Body of pancreas (tissue), 4 donors: ENCODE results near the gene TAOK3. TPM values are rescaled to one million over a fixed set of nuclear protein-coding genes. Genes with fewer than 3 reads are reported as not detected.

Source experiments
- ATAC-seq: fragments of 150-250 bp; one replicate; pipeline ENCODE4 v1.9.1; 2016
- DNase-seq, 4 donors: peaks; one replicate each; pipeline ENCODE4 v3.0.0-alpha.2; 2019
- H3K27ac ChIP-seq, 4 donors: fragments of 200-600 bp; sonication (generic); 1 replicate in 3 of 4; 2 replicates in 1 of 4; pipeline versions ENCODE4 v1.5.1 to v1.6.1; 2016 to 2019; ENCODE audit warnings: mild to moderate bottlenecking in 1 of 4, mixed read lengths in 1 of 4, moderate library complexity in 1 of 4
- H3K27me3 ChIP-seq, 2 donors: fragments of 200-600 bp; sonication (generic); one replicate each; pipeline ENCODE4 v1.6.0; 2016; ENCODE audit warnings: mild to moderate bottlenecking in 1 of 2
- H3K36me3 ChIP-seq, 2 donors: fragments of 200-600 bp; sonication (generic); replicated peaks in 1 of 2; 2 replicates each; pipeline ENCODE4 v1.5.1; 2016; ENCODE audit warnings: low read depth in 2 of 2; ENCODE audit not compliant: insufficient read depth in 1 of 2
- H3K4me1 ChIP-seq: fragments of 200-600 bp; sonication (generic); one replicate; pipeline ENCODE4 v1.6.0; 2016
- H3K4me3 ChIP-seq, 2 donors: fragments of 200-600 bp; sonication (generic); 1 replicate in 1 of 2; 2 replicates in 1 of 2; pipeline ENCODE4 v1.5.1; 2016 to 2019
- H3K9me3 ChIP-seq, 3 donors: fragments of 200-600 bp; sonication (generic); 1 replicate in 2 of 3; 2 replicates in 1 of 3; pipeline ENCODE4 v1.5.1; 2016
- POLR2A ChIP-seq, 3 donors: fragments of 450-650 bp; IDR thresholded peaks; one replicate each; pipeline ENCODE4 v1.6.1; 2016; ENCODE audit warnings: antibody characterized with exemption in 3 of 3, mild to moderate bottlenecking in 2 of 3
- WGBS, 2 donors: methylation state at CpG; one replicate each; pipeline ENCODE4 v1.1.5; 2017; 5-methylcytosine and 5-hydroxymethylcytosine counted together
- intact Hi-C: fragments of 100-400 bp; cut with DNase I; formaldehyde crosslinking; loops from one replicate; pipeline ENCODE4 v1.15.1; 2023
- total RNA-seq, 2 donors: library from RNA; depleted of rRNA; stranded (reverse); fragments of >200 nt; gene quantifications; one replicate each; pipeline ENCODE4 v1.1.0, GENCODE V29; 2016
- TF ChIP-seq, protein P1 (sequence below), 7 experiments: fragments of 450-650 bp in 4 of 7; fragments of 200-600 bp in 3 of 7; sonication (generic) in 3 of 7; IDR thresholded peaks; one replicate each; pipeline ENCODE4 v1.5.1; 2016 to 2019; ENCODE audit warnings: antibody characterized with exemption in 7 of 7

The TAOK3 gene
- total RNA-seq, 2 donors from 2014 or later = 15.6 to 29.3 TPM

DNA sequence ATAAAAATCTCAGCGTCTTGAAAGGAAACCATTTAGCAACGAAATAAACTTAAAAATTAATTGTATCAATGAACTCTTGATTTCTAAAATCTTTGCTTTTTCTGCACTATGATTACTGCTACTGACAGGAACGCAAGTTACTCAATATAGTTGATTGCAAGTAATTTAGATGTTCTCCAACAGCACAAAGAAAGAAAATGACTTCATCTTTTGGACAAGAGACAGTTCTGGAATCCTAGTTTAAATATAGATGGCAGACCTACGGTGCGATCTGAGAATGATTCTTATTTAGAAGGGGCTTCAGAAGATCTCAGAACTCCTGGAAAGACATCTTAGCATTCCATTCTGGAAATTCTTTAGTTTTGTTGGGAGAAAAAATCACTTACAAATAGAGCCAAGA lies 2.2 kb upstream of the TAOK3 start:
- 74 to 84% methylated on average over 5 of the region's 5 CpGs for WGBS, 2 donors
- H3K27ac ChIP-seq = peak overlapping the region in 1 of 4 donors; percentile 97
- peaks cover 46% of the 10 kb centered on the region for H3K4me1 ChIP-seq
- ATAC-seq (no peak), DNase-seq (no peak)
- TF ChIP-seq, protein P1, sequence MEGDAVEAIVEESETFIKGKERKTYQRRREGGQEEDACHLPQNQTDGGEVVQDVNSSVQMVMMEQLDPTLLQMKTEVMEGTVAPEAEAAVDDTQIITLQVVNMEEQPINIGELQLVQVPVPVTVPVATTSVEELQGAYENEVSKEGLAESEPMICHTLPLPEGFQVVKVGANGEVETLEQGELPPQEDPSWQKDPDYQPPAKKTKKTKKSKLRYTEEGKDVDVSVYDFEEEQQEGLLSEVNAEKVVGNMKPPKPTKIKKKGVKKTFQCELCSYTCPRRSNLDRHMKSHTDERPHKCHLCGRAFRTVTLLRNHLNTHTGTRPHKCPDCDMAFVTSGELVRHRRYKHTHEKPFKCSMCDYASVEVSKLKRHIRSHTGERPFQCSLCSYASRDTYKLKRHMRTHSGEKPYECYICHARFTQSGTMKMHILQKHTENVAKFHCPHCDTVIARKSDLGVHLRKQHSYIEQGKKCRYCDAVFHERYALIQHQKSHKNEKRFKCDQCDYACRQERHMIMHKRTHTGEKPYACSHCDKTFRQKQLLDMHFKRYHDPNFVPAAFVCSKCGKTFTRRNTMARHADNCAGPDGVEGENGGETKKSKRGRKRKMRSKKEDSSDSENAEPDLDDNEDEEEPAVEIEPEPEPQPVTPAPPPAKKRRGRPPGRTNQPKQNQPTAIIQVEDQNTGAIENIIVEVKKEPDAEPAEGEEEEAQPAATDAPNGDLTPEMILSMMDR (IDR thresholded peaks at IDR 0.05) = no peak
- no peak for TF ChIP-seq POLR2A (IDR thresholded peaks at IDR 0.05)
- H3K4me3 ChIP-seq = no peak overlapping the region
- no peaks in the 10 kb centered on the region for H3K9me3 ChIP-seq
- H3K27me3 ChIP-seq = no peaks in the 10 kb centered on the region
- no peaks in the 10 kb centered on the region for H3K36me3 ChIP-seq
- intact Hi-C loops = loop anchor here (10.0 kb wide), 1 partner anchor 200 kb away; no protein-coding TSS in a partner anchor

DNA sequence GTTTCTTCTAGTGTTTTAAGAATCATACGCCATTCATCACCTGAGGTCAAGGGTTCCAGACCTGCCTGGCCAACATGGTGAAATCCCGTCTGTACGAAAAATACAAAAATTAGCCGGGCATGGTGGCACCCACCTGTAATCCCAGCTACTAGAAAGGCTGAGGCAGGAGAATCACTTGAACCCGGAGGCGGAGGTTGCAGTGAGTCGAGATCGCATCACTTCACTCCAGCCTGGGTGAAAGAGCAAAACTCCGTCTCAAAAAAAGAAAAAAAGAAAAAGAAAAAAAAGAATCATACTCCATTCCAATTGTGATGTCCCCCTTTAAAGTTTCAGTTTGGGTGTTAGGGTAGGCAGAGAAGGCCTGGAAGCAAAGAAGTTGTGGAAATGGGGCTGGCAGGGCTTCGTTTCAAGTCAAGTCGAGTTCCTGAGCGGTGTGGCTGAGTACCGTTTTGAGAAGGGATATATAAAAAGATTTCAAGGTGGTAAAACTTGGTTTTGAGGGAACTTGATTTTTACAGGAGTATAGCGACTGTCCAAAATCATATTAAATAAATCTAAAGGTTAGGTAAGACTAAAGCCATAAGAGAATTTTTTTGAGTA lies 1.5 kb upstream of the TAOK3 start:
- DNase-seq (no peak), ATAC-seq (no peak)
- TF ChIP-seq, protein P1 (IDR thresholded peaks at IDR 0.05) = no peak
- TF ChIP-seq POLR2A (IDR thresholded peaks at IDR 0.05) = no peak
- intact Hi-C loops = loop anchor here (10.0 kb wide), 1 partner anchor 199 kb away; no protein-coding TSS in a partner anchor
- no peaks in the 10 kb centered on the region for H3K27me3 ChIP-seq
- no peaks in the 10 kb centered on the region for H3K9me3 ChIP-seq
- H3K27ac ChIP-seq = no peak overlapping the region
- H3K4me1 ChIP-seq = peaks cover 47% of the 10 kb centered on the region
- WGBS, 2 donors = 91 to 92% methylated on average over 14 of the region's 14 CpGs
- H3K36me3 ChIP-seq = no peaks in the 10 kb centered on the region
- no peak overlapping the region for H3K4me3 ChIP-seq

DNA sequence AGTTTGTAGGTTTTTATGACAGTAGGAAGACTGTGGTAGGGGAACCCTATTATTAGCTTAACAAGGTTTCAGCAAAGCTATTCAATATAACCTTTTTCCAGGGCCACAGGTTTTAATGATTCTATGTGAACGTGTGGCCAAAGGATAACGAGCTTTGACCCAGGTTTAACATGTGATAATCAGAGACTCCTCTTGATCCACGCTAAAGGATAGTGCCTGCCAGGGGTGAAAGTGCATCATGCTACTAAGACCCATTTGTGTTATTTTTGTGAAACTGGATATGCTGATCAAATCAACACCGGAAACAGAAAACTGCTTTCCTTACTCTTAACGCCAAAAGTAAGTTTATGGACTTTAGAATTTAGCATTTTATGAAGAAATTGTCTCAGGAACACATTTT lies 909 bp upstream of the TAOK3 start:
- Histone ChIP-seq H3K27ac (peak overlapping the region in 3 of 4 donors; percentile 71 to 94 (median 83)), H3K4me1 (peaks cover 45% of the 10 kb centered on the region), H3K4me3 (peak overlapping the region in 1 of 2 donors; percentile 57), H3K27me3 (no peaks in the 10 kb centered on the region), H3K9me3 (no peaks in the 10 kb centered on the region), H3K36me3 (no peaks in the 10 kb centered on the region)
- no peak for DNase-seq
- TF ChIP-seq, protein P1 (IDR thresholded peaks at IDR 0.05) = no peak
- no peak for TF ChIP-seq POLR2A (IDR thresholded peaks at IDR 0.05)
- 41 to 42% methylated on average over 5 of the region's 5 CpGs for WGBS, 2 donors
- ATAC-seq = no peak
- intact Hi-C loops = loop anchor here (10.0 kb wide), 1 partner anchor 199 kb away; no protein-coding TSS in a partner anchor

DNA sequence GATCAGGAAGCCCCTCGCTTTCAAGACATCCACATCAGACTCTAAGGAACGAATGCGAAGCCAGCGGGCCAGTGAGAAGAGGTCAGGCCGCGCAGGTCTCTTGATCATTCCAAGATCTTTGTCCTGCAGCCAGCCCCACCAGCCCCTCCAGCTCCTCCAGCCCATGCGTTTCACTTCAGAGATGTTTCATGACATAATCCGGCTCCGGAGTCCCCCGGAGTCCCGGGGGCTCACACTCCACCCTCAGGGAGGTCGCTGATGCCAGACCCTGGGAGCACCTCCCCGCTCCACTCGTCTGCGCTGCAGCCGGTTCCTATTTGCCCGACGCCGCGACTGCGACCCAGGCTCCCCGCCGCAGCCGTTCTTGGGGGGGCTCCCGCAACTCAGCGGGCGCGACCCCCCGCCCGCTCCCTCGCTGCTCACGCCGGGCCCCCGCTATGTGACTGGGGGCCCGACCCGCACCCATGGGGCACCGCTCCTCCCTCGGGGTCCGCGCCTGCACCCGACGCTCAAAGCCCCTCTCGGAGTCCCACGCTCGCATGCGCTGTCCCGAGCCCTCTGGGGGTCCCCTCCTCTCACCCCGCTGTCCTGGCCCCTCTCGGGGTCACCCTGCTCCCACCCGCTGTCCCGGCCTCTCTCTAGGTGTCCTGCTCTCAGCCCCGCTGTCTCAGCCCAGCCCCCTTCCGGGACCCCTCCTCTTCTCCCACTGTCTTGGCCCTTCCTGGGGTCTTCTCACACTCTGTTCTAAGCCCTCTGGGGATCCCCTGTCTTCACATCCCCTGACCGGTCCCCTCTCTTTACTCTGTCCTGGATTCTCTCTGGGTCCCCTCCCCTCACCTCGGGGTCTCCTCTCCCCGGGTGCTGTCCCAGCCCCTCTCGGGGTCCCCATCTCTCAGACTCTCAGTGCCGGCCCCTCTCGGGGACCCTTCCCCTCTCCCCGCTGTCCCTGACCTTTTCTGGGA lies 1.1 kb downstream of the TAOK3 start:
- WGBS, 2 donors = 0 to 2% methylated on average over 23 to 60 of the region's 60 CpGs
- no peaks in the 10 kb centered on the region for H3K36me3 ChIP-seq
- H3K9me3 ChIP-seq = no peaks in the 10 kb centered on the region
- H3K4me1 ChIP-seq = peaks cover 31% of the 10 kb centered on the region
- TF ChIP-seq, protein P1 (IDR thresholded peaks at IDR 0.05) = no peak
- no peak for TF ChIP-seq POLR2A (IDR thresholded peaks at IDR 0.05)
- H3K4me3 ChIP-seq = peak overlapping the region; percentile 83 to 98
- intact Hi-C loops = loop anchor here (10.0 kb wide), 1 partner anchor 197 kb away; no protein-coding TSS in a partner anchor
- no peaks in the 10 kb centered on the region for H3K27me3 ChIP-seq
- peak; percentile 23 to 36 (median 28) for DNase-seq
- H3K27ac ChIP-seq = peak overlapping the region in 3 of 4 donors; percentile 9 to 83 (median 58)
- ATAC-seq = no peak
